GM19043 (cell line): ENCODE data around the gene LYPD3.
A peak's percentile ranks its signal among the peaks of the same experiment; 100 is the strongest.
"Not testable (repeated sequence)": the region's sequence is repeated elsewhere in the genome, so short reads cannot be mapped to it uniquely, and the experiment has no call there.

Experiments used
- ATAC-seq: cut with Tn5 transposase; IDR thresholded peaks from one replicate; pipeline ENCODE4 v1.9.1; 2021; ENCODE audit warnings: low read depth; ENCODE audit not compliant: unreplicated experiment

Gene LYPD3

GRCh38 chr19:43465468-43466120, at the start of gene LYPD3:
Gene LYPD3, minus strand, starts transcription at chr19:43465608. Its CDS starts 37 bp downstream, at chr19:43465571.
- no peak for ATAC-seq

DNA sequence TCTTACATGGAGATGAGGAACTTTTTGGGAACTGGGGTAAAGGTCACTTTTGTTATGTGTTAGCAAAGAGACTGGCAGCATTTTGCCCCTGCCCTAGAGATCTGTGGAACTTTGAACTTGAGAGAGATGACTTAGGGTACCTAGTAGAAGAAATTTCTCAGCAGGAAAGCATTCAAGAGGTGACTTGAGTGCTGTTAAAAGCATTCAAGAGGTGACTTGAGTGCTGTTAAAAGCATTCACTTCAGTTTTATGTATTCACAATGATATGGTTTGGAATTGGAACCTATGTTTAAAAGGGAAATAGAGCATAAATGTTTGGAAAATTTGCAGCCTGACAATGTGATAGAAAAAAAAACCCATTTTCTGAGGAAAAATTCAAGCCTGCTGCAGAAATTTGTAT, 47.0 kb upstream of the LYPD3 start:
- not testable (repeated sequence) for ATAC-seq

- no peak for ATAC-seq
Measured at GRCh38 chr19:43511324-43511723, 45.9 kb upstream of the LYPD3 start.

- ATAC-seq: no peak
Measured at GRCh38 chr19:43510713-43511112, 45.3 kb upstream of the LYPD3 start.

- ATAC-seq: no peak
Measured at GRCh38 chr19:43507880-43508279, 42.5 kb upstream of the LYPD3 start.

DNA sequence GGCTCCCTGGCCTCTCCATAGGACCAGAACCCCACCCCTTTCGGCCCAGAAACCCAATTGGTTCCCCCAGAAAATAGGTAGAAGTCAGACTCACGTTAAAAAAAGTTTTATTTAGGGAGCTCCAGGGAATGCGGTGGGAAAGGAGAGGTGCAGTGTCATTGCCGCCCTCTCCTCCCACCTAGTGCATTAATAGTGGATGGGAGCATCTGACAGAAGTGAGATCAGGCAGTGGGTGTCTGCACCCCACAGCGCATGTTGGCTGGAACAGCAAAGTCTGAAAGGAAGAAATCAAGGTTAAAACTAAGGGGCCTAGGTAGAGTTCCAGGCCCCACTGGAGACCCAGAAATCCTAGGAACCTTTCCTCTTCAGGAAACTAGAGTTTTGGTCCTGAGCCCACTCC, 41.2 kb upstream of the LYPD3 start:
- no peak for ATAC-seq

DNA sequence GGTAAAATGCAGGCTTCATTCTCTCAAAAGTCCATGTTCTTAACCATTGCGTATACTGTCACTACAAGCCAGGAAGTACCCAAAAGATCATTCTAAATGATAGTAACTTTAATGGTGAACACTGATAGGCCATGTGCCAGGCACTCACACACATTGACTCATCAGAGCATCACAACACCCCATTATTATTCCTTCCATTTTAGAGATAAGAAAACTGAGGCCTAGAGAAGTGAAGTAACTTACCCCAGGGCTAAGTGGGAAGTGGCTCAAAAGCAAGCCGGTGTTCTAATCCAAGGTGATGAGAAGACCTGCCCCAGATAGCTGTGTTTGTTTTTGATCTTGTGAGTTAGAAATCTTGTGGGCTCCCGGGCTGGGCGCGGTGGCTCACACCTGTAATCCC, 40.5 kb upstream of the LYPD3 start:
- ATAC-seq: no peak

GRCh38 chr19:43505186-43505456, 39.7 kb upstream of the LYPD3 start:
- no peak for ATAC-seq

DNA sequence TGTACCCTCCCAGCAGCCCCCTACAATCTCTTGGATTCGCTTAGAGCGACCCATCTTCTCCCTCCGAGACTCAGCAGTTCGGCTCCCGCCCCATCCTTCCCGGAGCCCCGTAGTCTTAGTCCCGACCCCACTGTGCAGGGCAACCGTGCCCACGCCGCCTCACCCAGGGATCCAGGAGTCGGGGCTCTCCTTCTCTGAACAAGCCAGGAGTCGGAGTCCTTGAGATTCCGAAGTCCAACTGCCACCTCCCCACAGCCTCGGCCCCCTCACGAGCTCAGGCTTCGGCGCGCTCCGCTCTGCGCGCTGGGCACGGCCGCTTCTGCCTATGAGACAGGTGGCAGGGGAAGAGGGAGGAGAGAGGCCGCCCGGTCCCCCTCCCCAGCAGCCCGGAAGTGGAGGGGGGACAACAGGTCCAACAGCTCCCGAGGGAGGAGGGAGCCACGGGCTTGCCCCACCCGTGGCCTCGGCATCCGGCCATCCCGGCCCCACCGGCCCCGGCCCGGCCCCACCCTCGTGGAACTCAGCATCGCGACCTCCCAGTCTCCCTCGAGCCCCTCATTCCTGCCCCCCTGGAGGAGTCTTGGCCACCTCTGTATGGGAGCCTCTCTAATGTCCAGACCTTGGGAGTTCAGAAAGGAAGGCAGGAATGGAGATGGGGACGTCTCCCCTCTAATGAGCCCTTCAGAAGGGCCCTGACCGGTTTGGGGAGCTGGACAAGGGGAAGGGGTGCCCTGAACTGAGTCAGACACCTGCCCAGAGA, 39.2 kb upstream of the LYPD3 start, which contains the start of gene PHLDB3:
Gene PHLDB3 (minus strand): TSS at position 321 of the 760 bp plus-strand sequence. CDS start 628 bp downstream, outside the sequence.
- ATAC-seq: no peak

DNA sequence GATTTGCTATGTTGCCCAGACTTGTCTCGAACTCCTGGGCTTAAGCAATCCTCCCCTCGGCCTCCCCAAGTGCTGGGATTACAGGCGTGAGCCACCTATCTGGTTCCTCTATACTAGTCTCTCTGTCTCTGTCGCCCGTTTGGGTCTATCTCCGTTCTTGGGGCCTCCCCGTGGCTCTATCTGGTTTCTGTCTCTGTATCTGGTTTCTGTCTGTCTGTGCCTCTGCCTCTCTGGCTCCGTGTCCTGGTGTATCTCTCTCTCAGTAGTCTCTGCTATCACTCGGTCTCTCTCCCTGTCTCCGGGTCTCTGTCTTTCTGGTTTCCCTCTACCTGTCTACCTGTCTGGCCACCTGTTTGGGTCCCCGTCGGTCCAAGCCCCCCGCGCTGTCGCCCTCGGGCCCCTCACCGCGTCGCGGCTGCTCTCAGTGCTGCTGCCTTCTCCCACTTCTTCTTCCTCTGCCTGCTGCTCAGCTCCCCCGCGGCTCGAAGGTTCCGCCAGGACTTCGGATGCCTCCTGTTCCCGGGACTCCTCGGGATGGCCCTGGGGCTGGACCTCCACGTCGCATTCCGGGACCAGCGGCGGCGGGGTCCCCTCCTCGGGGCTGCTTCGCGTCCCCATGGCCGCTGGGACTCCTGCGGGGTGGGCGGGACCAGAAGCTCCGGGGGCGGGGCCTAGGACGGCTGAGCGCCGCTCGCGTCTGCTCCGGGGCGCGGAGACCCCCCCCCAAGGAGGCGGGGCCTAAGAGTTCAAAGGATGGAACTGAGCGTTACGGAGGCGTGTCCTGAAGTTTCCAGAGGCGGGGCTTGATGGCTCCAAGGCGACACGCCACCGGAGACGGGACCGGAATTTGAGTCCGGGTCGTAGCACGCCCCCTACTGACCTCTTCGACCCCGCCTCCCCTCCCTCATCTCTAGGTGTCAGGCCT, 38.4 kb upstream of the LYPD3 start:
- peak; percentile 90 for ATAC-seq

GRCh38 chr19:43502419-43502976, 37.1 kb upstream of the LYPD3 start:
- no peak for ATAC-seq

DNA sequence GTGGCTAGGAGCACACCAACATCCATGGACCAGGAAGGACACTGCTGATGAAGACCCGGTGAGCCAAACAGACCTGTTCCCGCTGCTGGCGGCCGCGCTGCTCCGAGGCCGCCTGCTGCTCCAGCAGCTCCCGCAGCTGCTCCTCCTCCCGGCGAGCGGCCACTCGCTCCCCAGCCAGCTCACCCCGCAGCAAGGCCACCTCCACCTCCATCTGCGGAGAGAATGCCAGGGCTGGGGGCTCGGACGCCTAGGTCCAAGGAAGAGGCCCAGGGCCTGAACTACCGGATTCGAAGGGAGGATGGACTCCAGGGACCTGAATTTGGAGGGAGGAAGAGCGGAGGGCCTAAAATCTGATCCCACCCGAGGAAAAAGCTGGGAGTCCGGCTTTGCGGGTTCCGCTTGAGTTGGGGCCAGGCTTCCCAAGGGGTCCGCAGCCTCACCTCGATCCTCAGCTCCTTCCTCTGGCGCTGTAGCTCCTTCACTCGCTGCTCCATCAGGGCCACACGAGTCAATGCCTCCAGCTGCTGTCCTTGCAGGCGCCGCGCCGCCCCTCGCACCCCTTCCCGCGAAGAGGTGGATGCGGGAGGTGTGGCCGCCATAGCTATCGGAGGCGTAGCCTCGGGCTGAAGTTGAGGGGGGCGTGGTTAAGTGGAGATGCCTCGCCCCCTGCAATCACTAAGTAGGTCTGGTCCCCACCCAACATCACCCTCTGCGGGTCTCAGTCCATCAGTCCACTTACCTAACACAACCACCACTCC, 36.4 kb upstream of the LYPD3 start:
- no peak for ATAC-seq

GRCh38 chr19:43499042-43499441, 33.6 kb upstream of the LYPD3 start:
- no peak for ATAC-seq

DNA sequence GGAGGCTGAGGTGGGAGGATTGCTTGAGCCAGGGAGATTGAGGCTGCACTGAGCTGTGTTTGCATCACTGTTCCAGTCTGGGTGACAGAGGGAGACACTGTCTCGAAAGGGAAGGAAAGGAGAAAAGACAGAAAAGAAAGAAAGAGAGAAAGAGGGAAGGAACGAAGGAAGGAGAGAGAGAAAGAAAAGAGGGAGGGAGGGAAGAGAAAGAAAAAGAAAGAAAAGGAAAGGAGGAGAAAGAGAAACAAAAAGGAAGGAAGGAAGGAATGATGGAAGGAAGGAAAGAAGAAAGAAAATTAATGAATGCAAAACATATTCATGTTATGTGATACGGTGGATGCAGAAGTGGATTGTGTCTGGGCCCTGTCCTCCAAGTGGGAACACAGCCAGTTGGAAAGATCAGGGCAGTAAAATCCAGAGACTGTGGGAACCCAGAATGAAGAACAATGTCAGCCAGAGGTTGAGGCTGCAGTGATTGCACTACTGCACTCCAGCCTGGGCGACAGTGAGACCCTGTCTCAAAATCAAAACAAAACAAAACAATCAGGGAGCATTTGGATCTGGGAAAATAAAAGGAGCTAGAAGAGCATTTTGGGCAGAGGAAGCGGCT, 32.9 kb upstream of the LYPD3 start:
- ATAC-seq: no peak

DNA sequence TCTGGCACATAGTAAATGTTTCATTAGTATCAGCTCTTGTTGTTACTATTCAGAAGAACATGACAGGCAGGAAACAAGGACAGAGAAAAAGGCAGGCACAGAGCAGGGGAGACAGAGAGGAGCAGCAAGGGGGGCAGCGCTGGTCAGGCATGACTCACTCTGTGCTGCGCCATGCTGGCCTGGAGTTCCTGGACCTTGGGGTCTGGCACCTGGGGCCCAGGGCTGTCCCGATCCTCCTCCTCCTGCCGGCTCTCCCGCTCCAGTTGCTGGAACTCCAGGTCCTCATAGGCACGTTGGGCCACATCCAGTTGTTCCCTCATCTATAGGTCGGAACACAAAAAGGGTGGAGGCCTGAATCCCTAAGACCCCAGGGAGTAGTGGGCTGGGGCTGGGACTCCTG, 31.6 kb upstream of the LYPD3 start:
- no peak for ATAC-seq

DNA sequence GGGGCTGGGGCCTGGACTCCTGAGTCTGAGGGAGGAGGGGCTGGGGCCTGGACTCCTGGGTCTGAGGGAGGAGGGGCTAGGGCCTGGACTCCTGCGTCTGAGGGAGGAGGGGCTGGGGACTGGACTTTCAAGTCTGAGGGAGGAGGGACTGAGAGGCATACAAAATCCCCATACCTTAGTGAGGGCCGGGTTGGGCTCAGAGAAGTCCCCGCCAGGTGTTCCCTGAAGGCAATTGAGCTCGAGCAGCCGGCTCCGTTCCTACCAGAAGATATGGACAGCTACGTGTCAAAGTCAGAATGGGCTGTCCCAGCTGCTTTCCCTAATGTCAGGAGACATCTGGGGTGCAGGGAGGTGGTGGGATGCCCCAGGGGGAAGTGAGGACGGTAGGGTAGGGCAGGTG, 29.7 kb upstream of the LYPD3 start:
- ATAC-seq: no peak

- ATAC-seq: no peak
Measured at GRCh38 chr19:43490759-43491158, 25.4 kb upstream of the LYPD3 start.

GRCh38 chr19:43489979-43490599, 24.7 kb upstream of the LYPD3 start:
- ATAC-seq: no peak

DNA sequence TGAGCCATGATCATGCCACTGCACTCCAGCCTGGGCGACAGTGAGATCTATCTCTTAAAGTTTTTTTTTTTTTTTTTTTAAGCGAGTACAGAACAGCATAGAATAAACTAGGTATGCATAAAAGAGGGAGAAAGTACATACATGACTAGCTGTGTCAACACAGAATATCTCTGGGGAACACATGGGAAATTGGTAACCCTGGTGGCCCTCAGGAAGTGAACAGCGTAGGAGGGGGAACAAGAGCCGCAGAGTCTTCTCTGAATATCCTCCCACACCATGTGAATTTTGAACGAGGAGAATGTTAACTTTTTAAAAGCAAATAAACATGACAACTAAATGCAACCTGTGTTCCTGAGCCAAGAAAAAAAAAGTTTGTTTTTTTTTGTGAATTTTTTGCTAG, 23.9 kb upstream of the LYPD3 start:
- ATAC-seq: no peak
